NCI-H1694 treated with DMSO at 0.1 percent for 48 hours (cell line): ENCODE data around the gene MUC21.
"Not testable (repeated sequence)": the region's sequence is repeated elsewhere in the genome, so short reads cannot be mapped to it uniquely, and the experiment has no call there.

Experiments used
- DNase-seq: peaks from one replicate; lab custom pipeline; 2025; lab: John Stamatoyannopoulos, UW

The MUC21 gene

DNA sequence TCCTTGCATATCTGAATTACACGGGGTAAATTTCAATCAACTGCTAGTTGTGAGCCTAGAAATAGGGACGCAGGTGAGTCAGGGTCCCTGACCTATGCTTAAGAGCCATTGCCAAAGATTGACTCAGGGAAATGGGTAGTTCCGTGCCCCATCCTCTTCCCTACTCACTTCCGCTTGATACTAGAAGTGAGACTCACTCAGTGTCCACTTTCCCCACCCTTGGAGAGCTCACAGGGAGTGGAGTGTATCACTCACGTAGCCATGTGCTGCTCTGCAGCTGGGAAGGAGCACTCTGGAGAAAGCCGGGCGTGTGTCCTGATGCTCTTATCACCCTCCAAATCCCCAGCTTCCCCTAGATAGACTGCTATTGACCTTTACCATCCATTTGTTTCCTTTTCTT, 26.2 kb downstream of the MUC21 start:
- DNase-seq = no peak

DNA sequence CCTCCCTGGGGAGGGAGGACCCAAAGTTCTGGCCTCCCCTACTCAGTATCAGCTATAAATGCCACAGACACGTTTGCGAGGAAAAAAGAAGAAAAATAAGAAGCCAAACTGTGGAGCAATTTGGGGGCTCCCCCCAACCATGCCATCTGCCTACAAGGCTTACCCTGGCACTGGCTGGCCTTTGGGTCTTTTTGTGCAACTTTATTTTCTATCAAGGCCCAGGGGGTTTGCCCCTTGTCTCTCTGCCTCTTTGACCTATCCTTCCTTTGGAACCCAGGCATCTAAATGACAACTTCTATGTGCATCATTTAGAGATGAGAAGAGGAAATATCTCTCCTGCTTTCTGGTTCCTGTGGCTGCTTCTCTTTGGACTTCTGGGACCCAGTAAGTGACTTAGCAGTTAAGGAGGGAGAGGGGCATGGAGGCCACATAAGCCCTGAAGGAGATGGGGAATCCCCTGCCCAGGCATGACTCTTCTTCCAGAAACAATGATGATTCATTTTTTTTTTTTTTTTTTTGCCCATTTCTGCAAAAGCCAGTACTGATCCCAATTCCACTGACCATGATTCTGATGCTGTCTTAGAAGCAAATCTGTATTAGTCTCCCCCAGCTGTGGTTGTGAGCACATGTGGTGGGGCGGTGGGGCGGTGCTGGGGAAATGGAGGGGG, 27.0 kb downstream of the MUC21 start, which contains the start of gene MUC22:
Gene MUC22 (plus strand): TSS at position 82 of the 668 bp plus-strand sequence. CDS start 233 bp downstream, at position 315.
- no peak for DNase-seq

DNA sequence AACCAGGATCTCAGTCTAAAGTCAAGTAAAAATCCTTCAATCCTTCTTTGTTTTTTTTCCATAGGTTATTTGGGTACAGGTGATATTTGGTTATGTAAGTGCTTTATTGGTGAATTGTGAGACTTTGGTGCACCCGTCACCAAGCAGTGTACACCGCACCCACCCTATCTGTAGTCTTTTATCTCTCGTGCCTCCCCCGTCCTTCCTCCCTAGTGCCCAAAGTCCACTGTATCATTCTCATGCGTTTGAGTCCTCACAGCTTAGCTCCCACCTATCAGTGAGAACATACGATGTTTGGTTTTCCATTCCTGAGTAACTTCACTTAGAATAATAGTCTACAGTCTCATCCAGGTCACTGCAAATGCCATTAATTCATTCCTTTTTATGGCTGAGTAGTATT, 27.6 kb downstream of the MUC21 start:
- no peak for DNase-seq

DNA sequence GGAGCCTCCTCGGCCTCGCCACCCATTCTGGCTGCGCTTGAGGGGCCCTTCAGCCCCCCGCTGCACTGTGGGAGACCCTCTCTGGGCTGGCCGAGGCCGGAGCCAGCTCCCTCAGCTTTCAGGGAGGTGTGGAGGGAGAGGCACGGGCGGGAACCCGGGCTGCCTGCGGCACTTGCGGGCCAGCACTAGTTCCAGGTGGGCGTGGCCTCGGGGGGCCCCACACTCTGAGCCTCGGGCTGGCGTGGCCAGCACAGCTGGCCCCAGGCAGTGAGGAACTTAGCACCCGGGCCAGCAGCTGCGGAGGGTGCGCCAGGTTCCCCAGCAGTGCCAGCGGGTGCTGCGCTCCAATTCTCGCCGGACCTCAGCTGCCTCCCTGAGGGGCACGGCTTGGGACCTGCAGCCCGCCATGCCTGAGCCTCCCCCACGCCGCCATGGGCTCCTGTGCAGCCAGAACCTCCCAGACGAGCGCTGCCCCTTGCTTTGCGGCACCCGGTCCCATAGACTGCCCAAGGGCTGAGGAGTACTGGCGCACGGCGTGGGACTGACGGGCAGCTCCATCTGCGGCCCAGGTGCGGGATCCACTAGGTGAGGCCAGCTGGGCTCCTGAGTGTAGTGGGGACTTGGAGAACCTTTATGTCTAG, 33.3 kb downstream of the MUC21 start:
- DNase-seq = no peak

DNA sequence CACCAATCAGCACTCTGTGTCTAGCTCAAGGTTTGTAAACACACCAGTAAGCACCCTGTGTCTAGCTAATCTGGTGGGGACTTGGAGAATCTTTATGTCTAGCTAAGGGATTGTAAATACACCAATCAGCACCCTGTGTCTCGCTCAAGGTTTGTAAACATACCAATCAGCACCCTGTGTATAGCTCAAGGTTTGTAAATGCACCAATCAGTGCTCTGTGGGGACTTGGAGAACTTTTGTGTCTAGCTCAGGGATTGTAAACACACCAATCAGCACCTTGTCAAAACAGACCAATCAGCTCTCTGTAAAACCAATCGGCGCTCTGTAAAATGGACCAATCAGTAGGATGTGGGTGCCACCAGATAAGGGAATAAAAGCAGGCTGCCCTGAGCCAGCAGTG, 33.9 kb downstream of the MUC21 start:
- DNase-seq = not testable (repeated sequence)

DNA sequence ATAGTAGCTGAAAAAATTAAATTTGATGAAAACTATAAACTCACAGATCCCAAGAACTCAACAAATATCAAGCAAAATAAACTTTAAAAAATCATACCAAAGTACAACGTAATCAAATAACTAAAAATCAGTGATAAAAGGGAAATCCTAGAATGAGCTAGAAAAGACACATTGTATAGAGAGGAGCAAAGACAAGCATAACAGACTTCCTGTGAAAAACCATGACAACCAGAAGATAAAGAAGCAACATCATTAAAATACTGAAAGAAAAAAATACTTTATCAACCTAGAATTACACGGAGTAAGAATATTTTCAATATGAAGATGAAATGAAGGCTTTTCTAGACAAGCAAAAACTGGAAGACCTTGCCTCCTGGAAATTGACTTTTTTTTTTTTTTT, 36.5 kb downstream of the MUC21 start:
- DNase-seq = no peak

DNA sequence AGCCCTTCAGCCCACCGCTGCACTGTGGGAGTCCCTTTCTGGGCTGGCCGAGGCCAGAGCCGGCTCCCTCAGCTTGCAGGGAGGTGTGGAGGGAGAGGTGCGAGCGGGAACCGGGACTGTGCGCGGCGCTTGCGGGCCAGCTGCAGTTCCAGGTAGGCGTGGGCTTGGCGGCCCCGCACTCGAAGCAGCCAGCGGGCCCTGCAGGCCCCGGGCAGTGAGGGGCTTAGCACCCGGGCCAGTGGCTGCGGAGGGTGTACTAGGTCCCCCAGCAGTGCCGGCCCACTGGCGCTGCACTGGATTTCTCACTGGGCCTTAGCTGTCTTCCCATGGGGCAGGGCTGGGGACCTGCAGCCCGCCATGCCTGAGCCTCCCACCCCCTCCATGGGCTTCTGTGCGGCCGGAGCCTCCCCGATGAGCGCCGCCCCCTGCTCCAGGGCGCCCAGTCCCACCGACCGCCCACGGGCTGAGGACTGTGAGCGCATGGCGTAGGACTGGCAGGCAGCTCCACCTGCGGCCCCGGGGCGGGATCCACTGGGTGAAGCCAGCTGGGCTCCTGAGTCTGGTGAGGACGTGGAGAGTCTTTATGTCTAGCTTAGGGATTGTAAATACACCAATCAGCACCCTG, 37.2 kb downstream of the MUC21 start:
- DNase-seq = not testable (repeated sequence)

DNA sequence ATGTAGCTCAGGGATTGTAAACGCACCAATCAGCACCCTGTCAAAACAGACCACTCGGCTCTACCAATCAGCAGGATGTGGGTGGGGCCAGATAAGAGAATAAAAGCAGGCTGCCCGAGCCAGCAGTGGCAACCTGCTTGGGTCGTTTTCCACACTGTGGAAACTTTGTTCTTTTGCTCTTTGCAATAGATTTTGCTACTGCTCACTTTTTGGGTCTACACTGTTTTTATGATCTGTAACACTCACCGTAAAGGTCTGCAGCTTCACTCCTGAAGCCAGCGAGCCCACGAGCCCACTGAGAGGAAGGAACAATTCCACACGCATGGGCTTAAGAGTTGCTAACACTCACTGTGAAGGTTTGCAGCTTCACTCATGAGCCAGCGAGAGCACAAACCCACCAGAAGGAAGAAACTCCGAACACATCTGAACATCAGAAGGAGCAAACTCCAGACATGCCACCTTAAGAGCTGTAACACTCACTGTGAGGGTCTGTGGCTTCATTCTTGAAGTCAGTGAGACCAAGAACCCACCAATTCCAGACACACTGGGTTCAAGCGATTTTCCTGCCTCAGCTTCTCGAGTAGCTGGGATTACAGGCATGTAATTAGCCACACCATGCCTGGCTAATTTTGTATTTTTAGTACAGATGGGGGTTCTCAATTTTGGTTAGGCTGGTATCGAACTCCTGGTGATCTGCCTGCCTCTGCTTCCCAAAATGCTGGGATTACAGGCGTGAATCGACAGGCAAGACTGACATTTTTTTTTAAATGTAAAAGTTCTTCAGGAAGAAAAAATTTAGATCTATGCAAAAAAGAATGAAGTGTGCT, 38.4 kb downstream of the MUC21 start:
- not testable (repeated sequence) for DNase-seq

DNA sequence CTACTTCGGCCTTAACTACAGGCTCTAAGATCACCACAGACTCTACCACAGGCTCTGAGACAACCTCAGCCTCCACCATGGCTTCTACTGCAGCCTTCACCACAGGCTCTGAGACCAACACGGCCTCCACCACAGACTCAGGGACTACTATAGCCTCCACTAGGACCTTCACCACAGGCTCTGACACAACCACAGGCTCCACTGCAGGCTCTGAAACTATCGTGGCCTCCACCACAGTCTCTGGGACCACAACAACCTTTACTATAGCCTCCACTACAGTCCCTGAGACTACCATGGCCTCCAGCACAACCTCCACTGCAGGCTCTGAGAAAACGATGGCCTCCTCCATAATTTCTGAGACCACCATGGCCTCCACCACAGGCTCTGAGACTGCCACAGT, 42.1 kb downstream of the MUC21 start:
- DNase-seq = no peak

DNA sequence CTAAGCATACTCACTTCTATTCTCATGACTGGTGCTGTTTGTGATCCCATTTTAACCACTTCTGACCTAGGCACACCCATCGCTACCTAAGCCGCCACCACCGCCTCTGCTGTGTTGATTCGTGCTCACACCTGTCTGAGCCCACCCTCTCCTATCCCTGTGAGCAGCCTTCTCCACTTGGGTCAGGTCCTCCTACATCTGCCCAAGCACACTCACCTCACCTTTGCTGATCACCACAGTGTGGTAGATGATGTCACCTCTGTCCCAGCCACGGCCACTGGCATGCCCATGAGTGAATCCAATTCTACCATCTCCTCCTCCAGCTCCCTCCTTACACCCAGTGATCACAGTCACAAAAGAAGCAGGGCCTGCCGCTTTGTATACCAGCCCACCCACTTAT, 47.6 kb downstream of the MUC21 start:
- DNase-seq = no peak

DNA sequence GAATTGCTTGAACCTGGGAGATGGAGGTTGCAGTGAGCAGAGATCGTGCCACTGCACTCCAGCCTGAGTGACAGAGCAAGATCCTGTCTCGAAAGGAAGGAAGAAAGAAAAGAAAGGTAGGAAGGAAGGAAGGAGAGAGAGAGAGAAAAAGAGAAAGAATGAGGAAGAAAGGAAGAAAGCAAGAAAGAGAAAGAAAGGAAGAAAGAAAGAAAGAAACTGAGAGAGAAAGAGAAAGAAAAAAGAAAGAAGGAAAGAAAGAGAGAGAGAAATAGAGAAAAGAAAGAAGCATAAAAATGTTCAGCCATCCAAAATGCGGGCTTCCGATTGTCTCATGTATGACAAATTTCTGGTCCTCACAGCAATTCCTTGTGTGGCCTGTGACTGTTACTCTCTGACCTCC, 49.6 kb downstream of the MUC21 start:
- DNase-seq = no peak

DNA sequence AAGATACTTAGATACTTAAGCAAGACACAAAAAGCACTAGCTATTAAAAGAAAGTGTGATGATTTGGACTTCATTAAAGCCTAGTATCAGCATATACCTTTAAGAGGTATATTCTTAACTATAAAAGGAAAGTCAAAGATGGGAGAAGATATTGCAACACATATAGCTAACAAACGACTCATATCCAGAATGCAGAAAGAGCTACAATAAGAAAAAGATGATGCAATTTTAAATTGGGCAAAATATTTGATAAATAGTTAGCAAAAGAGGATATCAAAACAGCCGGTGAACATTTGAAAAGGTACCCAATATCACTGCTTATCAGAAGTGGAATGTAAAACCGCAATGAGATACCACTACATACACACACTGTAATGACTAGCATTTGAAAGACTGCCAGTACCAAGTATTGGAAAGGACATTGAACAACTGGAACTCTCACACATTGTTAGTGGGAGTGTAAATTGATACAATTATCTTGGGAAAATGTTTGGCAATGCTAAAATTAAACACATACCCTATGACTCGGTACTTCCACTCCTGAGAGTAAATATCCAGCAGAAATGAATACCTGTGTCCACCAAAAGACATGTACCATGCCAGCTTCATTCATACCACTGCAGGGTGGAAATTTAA, 52.5 kb downstream of the MUC21 start:
- no peak for DNase-seq

DNA sequence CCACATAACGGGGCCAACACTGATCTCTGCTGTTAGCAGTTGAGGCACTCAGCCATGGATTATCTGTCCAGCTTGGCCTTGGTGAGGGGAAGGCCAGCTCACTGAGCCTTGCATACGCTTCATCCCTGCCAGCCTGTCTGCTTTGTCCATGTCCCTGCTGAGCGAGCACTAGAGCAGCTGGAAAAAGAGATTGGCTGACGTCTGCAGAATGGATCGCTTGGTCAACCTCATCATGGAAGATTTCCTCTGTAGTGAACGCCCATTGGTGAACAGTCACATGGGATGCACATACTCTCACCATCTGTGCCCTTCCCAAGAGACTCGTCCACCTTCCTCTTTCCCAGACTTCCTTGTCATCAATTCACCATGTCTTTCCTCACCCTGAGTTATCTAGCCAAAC, 53.7 kb downstream of the MUC21 start:
- no peak for DNase-seq

DNA sequence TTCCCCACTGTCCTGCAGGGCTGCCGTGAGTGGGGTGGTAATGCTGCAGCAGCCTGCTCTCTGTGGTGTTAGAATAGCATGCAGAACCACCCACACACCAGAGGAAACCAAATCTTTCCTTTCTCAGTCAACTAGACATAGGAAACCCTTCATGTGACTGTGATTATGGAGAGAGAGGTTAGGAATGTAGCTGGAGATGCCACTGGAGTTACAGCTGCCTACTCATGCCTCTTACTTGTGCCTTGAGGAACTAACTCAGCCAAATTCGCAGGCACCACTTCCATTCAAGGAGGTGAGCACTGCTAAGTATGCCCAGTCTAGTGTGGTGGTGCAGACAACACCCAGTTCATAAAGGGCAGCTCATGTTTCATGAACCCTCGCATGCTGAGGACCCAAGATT, 54.2 kb downstream of the MUC21 start:
- DNase-seq = no peak

DNA sequence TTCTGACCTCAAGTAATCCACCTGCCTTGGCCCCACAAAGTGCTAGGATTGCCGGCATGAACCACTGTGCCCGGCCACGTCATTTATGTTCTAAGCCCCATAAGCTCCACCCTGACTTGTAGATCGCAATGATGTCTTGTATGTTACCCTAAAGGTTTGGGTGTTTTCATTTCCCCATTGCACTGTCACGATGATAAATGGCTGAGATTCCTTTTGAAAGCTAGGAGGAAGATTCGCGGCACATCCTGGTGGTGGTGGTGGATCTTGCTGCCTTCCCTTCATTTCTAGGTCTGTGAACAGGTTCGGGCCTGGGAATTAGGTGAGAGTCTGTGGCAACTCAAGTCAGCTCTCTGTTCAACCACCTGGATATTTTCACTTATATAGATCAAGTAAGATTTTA, 55.0 kb downstream of the MUC21 start:
- DNase-seq = no peak
